GF-D8 (cell line): ENCODE data around the gene CLIC1.
A peak's percentile ranks its signal among the peaks of the same experiment; 100 is the strongest.

ENCODE experiments used
- DNase-seq: peaks from one replicate; lab custom pipeline; 2025; lab: John Stamatoyannopoulos, UW

The CLIC1 gene

GRCh38 chr6:31736021-31736767, at the start of gene CLIC1:
TSS of gene CLIC1 (minus strand) at chr6:31736530. CDS start at chr6:31736300, 230 bp downstream.
- peak; percentile 81 for DNase-seq

- no peak for DNase-seq
Measured at GRCh38 chr6:31785475-31785874, 49.1 kb upstream of the CLIC1 start.

- DNase-seq, result no peak
Measured at GRCh38 chr6:31784098-31784925, 48.0 kb upstream of the CLIC1 start.

- no peak for DNase-seq
Measured at GRCh38 chr6:31782126-31782855, 46.0 kb upstream of the CLIC1 start.

GRCh38 chr6:31781244-31782125, 45.2 kb upstream of the CLIC1 start:
- DNase-seq, result no peak

GRCh38 chr6:31780507-31781243, 44.3 kb upstream of the CLIC1 start:
- no peak for DNase-seq

- DNase-seq, result no peak
Measured at GRCh38 chr6:31779908-31780307, 43.6 kb upstream of the CLIC1 start.

- no peak for DNase-seq
Measured at GRCh38 chr6:31778999-31779885, 42.9 kb upstream of the CLIC1 start.

- no peak for DNase-seq
Measured at GRCh38 chr6:31778193-31778592, 41.9 kb upstream of the CLIC1 start.

GRCh38 chr6:31777667-31778050, 41.3 kb upstream of the CLIC1 start:
- DNase-seq, result no peak

- DNase-seq, result peak; percentile 43
Measured at GRCh38 chr6:31776989-31777666, 40.8 kb upstream of the CLIC1 start, which contains the start of gene VWA7. TSS of gene VWA7 (minus strand) at chr6:31777328. CDS start at chr6:31776779, 549 bp downstream.

- no peak for DNase-seq
Measured at GRCh38 chr6:31776485-31776988, 40.2 kb upstream of the CLIC1 start.

- DNase-seq, result no peak
Measured at GRCh38 chr6:31775633-31776484, 39.5 kb upstream of the CLIC1 start.

GRCh38 chr6:31775184-31775583, 38.9 kb upstream of the CLIC1 start:
- no peak for DNase-seq

- no peak for DNase-seq
Measured at GRCh38 chr6:31771992-31772358, 35.6 kb upstream of the CLIC1 start.

- no peak for DNase-seq
Measured at GRCh38 chr6:31770860-31771259, 34.5 kb upstream of the CLIC1 start.

GRCh38 chr6:31769684-31770371, 33.5 kb upstream of the CLIC1 start:
- DNase-seq, result peak; percentile 18
